ENCODE results near the gene DELE1.
"Not testable (repeated sequence)": the region's sequence is repeated elsewhere in the genome, so short reads cannot be mapped to it uniquely, and the experiment has no call there.

Gene DELE1

DNA sequence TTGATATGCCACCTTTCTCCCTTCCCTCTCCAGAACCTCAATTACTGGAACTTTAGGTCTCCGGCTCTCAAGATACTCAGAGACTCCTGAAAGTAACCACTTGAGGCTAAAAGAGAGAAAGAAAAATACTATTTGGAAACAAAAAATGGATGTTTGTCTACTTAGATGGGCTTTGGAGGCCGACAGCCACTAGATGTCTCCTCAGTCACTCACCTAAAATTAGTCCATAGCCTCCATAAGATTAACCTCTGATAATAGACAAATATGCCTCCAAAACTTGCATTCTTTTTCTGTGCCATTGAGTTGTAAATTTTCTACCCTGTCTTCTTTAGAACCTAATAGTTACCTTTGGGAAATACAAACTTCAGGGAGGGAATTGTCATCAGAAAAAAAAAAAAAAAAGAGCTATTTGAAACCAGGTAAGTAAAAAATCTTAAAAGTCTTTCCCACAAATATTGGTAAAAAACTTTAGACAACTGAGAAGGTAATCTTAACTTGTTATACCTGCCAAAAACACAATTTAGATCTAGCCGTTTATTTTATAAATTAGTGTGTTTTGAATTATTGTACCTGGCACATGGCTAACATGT, 34.3 kb upstream of the DELE1 start:
- DNase-seq (ENCODE audit: low read depth): peak; percentile 18

DNA sequence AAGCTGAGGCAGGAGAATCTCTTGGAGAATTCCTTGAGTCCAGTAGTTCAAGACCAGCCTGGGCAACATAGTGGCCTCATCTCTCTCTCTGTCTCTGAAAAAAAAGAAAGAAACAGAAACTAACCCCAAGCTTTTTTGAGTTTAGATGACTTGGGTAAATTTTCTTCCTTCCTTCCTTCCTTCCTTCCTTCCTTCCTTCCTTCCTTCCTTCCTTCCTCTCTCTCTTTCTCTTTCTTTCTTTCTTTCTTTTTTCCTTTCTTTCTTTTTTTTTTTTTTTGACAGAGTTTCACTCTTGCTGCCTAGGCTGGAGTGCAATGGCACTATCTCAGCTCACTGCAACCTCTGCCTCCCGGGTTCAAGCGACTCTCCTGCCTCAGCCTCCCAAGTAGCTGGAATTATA, 33.2 kb upstream of the DELE1 start:
- DNase-seq (ENCODE audit: low read depth): not testable (repeated sequence)

DNA sequence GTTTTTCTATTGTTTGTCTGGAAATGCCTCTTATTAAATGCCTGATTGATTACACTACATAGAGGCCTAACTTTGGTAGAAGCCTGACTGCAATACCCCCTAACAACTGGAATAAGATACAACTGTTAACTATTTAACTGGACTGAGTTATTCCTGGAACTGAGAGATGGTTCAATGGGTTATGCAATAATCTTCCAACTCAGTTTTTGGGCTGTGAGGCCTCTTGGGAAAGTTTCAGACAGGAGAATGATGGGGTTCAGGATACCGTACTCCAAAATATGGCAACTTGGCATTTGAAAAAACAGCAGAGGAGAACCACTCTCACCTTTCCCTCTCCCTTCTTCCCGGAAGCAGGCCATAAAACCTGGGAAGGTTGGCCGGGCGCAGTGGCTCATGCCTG, 26.2 kb upstream of the DELE1 start:
- DNase-seq (ENCODE audit: low read depth): no peak

DNA sequence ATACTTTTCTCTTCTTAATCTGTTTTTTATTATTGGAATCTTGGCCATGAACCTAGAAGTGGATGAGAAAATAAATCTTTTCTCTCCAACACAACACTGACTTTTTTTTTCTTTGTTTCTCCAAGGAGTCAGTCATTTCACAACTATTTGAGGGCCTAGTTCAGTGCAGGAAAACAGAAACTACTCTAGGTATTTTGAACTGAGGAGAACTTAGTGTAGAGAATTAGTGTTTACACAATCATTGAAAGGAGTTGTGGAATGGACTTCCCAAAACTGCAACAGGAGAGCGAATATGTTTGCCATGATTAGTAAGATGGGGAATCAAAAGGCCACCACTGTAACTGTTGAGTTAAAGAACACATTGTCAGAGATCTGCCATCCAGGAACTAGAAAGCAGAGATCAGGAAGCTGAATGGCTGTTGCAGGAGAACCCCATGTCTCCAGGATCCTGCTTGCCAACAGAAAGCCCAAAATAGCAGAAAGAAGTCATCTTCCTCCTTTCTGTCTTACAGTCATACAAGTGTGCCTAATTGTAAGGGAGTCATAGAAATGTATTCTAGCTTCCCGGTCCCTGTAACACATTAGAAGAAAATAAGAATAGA, 25.1 kb upstream of the DELE1 start:
- DNase-seq (ENCODE audit: low read depth): no peak

DNA sequence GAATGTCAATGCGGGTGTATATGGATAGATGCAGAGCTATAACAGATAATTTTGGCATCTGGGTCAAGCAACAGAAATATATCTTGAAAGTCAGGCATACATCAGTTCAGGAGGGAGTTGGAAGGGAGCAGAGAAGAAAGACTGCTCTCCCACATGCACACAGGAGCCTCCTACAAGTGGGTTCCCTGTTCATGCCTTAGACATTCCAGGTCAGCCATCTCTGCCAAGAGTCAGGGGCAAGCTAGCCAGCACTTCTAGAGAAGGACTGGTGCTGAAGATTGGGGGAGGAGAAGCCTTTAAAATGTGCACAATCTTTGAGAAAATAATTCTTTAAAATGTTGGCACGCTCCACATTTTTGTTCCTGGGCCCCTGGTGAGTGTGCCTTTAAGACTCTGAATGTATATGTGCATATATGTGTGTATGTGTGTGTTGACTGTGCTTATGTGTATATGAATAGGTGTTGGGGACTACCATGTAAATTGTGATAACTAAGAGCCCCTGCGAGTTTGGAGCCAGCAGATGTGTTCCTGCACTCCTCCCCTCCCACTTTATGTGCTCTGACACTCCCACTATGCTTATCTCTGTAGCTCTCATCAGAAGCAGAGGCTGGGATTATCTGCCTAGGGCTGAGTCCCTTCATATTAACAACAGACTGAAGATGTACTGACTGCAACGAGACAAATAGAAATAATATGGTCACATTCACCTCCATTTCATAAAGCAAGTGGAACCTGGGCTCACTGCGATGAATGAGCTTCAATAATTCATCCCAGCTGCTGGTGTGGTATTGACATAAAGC, 21.5 kb upstream of the DELE1 start:
- DNase-seq (ENCODE audit: low read depth): no peak

DNA sequence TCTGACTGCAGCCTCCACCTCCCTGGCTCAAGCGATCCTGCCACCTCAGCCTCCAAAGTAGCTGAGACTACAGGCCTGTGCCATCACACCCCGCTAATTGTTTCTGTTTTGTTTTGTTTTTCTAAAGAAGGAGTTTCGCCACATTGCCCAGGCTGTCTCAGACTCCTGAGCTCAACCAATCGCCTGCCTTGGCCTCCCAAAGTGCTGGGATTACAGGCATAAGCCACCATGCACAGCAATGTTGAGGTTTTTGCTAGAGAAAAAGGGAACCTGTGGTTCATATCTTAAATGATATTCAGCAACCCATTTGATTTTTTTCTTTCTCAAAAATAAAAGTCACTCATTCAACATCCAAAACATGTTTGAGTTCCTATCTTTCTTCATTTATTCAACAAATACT, 20.4 kb upstream of the DELE1 start:
- DNase-seq (ENCODE audit: low read depth): no peak

DNA sequence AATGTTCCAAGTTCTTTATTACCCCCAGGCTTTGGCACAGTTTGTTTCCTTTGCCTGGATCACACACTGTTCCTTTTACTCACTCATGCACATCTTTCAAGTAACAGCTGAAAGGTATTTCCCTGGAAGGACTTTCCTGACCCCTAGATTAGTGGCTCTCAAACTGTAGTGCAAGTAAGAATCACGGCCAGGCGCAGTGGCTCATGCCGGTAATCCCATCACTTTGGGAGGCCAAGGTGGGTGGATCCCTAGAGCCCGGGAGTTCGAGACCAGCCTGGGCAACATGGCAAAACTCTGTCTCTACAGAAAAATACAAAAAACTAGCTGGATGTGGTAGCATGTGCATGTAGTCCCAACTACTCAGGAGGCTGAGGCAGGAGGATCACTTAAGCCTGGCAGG, 19.1 kb upstream of the DELE1 start:
- no peak for DNase-seq (ENCODE audit: low read depth)

DNA sequence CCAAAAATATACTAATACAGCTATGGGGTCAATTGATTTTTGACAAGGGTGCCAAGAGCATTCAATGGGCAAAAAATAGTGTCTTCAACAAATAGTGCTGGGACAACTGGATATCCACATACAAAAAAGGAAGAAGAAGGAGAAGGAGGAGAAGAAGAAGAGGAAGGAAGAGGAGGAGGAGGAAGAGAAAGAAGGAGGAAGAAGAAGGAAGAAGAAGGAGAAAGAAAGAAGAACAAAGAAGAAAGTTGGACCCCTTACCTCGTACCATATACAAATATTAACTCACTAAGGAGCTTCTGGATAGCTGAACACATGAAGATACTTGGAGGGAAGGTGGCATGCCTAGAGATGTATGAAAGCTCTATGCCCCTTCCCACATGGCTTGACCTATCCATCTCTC, 17.2 kb upstream of the DELE1 start:
- no peak for DNase-seq (ENCODE audit: low read depth)

DNA sequence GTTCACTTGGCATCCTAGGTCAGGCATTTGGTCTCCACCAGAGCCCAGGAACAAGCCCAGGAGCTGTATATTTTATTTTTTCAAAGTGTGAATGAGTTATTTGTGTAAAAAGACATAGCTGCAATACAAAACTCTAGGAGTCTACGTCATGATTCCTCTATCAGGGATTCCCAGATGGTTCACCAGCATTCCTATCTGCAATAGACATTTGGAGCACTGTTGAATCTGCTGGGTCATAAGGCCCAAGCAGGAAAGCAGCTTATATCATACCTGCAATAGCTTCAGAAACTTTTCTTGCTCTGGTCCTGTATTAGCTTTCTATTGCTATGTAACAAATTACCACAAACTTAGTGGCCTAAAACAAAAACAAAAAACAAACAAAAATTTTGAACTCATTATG, 16.7 kb upstream of the DELE1 start:
- DNase-seq (ENCODE audit: low read depth): no peak

DNA sequence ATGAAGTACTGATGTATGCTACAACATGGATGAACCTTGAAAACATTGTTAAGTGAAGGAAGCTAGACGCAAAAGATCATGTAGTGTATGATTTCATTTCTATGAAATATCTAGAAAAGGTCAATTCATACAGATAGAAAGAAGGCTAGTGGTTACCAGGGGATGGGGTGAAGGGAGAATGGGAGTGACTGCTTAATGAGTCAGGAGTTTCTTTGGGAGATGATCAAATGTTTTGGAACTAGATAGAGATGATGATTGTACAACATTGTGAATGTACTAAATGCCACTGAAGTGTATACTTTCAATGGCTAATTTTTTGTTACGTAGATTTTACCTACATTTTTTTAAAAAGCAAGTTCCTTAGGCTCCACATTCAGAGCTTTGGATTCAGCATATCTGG, 14.9 kb upstream of the DELE1 start:
- peak; percentile 50 for DNase-seq (ENCODE audit: low read depth)

DNA sequence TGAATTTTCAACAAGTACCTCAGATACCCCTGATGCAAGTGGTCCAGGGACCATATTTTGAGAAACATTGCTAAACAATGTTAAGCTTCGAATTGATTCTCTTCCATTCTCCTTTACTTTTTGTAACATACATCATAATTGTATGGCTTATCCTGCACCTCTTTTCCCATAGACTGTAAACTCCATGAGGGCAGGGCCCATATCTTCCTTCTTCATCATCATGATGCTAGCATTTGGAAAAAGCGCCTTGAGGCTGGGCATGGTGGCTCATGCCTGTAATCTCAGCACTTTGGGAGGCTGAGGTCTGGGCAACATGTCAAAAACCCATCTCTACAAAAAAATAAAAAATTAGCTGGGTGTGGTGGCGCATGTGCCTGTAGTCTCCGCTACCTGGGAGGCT, 14.5 kb upstream of the DELE1 start:
- no peak for DNase-seq (ENCODE audit: low read depth)

DNA sequence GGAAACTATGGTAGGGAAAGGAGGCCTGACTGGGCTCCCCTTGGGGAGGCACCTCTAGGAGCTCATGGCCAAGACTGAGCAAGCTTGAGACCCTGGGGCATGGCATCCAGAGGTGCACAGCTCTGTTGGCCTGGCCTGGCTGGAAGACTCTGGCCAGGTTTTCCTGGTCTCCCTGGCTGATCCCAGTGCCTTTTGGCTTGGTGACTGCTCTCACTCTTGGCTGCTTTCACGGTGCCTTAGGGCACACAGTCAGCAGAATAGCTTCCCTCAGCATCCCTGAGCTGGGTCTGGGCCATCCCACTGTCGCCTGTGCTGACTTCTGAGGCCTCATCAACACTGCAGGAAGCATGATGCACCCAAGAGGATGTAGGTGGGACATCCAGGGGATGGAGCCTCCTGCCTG, 13.4 kb upstream of the DELE1 start:
- no peak for DNase-seq (ENCODE audit: low read depth)

DNA sequence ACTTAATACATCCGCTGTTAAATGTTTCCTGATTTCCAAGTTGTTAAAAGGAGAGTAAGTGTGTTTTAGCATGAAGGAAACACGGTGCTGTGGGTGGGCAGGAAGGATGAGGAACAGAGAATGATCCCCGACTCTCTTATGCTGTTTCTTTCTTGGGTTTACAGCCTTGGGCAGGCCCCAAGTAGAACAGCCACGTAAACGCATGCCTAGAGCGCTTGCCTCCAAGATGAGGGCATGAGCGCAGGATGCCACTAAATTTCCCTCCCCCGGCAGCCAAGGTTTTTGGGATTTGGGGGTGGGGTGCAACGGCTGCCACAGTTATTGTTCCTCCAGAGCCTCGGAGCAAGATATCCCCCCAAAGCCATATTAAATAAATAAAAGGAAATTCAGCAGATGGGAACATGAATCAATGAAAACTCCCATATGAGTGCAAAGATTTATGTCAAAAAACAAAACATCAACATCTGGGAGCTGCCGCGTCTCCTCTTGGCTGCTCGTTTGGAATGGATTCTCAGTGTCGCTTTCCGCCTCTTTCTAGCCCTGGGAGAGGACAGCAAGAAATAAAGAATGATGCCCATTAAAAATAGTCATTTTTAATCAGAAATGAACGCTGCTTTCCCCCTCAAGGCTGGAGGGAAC, 10.0 kb upstream of the DELE1 start:
- DNase-seq (ENCODE audit: low read depth): no peak

DNA sequence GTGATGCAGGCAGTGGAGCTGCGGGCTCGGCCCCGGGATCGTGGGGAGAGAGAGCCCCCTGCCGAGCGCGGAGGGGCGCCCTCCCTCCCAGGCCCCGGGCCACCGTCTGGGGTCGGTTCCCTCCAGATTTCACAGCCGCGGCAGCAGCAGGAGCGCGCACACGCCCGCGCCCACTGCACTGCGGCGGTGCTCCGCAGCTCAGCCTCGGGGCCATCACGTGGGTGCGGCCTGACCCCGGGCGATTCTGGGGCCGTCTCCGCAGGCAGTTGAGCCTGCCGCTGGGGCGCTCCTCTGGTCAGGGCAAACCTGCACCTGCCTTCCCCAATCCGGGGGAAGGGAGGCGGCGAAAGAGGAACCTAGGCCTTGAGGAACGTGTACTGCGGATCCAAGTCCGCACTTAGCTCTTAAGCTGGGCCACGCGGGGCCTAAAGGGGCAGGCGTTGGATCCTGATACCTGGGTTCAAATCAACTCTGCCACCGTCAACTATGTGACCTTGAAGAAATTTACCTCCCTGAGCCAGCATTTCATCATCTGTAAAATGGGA, 9.4 kb upstream of the DELE1 start:
- DNase-seq (ENCODE audit: low read depth): no peak

DNA sequence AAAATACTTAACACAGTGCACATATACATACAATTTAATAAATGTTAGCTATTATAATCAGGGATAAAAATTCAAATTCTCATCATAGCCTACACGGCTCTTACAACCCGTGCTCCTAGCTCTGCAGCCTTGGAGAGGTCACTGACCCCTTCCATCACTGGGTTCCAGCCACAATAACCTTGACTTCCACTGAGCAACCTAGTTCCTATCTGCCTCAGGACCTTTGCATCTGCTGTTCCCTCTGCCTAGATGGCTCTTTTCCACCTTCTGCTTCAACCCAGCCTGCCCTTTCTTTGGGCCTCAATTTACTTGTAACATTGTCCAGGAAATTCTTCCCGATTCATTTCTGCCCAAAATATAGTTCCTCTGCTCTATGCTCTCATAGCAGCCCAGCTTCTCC, 8.9 kb upstream of the DELE1 start:
- no peak for DNase-seq (ENCODE audit: low read depth)

DNA sequence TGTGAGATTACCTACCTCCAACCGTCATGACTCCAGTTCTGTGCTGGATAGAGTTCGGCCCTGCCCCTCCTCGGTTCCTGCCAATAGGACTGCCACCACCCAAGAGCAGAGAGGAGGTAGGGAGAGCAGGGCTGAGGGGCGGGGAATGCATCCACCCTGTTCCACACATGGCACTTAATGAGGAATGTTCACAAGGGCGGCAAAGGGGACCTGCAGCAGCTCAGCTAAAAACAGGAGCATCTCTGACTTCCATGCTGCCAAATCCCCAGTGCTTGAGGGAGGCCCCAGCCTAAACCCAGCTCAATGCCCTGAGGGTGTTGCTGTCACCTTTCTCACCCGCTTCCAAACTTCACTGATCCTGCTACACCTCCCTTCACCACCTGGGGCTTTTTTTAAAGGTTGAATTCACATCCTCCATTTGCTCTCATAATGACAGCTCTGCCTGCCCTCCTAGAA, 7.8 kb upstream of the DELE1 start:
- DNase-seq (ENCODE audit: low read depth): no peak

DNA sequence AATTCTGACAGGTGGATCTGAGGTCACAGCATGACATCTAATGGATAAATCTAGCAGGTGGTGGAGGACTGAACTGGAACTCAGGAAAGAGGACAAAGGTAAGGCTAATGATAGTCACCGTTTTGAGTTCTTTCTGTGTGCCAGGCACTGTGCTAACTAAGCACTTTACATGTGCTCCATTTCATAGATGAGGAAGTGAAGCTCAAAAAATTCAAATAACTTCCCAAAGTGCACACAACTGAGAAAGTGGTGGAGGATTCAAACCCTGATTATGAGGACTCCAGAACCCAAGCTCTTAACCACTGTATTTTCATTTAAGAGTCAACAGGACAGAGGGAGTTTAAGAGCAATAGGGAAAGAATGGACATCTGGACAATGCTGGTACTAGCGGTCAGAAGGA, 7.1 kb upstream of the DELE1 start:
- DNase-seq (ENCODE audit: low read depth): no peak

DNA sequence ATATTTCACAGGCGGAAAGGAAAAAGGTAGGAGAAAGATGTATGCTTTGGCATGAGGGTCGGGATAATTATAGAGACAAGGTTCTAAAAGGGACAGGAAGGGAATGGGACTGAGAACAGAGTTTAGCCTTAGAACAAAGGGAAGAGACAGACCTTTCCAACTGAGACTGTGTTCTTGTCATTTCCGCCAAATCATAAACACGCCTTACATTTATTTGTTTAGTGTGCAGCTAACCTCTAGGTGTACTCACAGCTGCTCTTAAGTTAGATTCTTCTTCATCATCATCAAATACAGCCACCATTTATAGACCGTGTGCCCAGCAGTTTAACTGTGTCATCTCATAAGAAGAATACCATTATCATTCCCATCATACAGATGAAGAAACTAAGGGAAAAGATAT, 5.9 kb upstream of the DELE1 start:
- DNase-seq (ENCODE audit: low read depth): no peak

DNA sequence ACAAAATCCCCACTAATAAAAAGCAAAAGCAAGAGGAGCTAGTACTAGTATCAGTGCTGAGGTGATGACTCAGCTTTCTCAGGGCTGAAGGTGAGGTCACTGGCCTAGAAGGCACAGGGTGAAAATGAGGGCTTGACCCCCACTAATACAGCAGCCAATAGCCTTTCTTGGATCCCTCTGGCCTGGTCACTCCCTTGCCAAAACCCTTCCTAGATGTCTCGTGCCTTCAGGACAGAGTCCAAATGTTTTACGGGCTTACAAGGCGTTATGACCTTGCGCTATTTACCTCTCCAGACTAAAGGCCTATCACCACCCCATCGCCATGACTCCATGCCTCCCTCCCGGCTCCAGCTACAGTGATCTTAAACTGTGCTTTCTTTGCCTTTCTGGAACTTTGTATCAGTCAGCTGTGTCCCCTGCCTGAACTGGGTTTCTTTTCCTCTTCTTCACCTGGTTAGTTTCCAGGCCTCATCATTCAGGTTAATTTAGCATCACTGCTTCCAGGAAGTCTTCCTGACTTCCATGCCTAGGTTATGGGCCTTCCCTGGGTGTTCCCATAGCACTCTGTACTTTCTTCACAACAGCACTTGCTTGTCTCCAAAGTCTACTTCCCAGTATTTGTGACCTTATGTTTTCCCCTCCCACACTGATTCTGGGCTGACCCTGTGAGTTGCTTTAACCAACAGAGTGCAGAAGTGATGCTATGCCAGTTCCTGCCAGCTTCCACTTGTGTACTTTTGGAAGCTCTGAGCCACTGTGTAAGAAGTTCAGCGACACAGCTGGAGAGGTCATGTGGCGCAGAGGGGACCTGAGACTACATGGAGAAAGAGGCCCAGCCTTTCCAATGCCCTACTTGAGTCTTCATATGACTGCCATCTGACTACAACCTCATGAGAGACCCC, 4.2 kb upstream of the DELE1 start:
- DNase-seq (ENCODE audit: low read depth): no peak

DNA sequence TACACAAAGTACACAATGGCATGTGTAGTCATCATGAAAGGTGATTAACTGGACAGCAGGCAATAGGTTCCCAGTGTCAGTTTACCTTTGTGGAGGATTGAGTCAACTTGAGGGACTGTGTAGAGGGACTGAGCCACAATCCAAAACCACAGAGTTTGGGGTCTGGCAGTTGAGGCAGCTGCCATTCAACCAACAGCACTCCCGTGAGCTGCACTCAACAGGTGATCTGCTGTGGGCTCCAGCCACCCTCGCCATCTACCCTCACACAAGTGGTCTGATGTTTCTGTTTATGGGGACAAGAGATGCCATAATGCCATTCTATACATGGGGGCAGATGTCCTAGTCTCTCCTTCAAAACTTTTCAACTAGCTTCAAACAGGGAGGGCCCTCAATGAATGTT, 2.9 kb upstream of the DELE1 start:
- DNase-seq (ENCODE audit: low read depth): no peak

DNA sequence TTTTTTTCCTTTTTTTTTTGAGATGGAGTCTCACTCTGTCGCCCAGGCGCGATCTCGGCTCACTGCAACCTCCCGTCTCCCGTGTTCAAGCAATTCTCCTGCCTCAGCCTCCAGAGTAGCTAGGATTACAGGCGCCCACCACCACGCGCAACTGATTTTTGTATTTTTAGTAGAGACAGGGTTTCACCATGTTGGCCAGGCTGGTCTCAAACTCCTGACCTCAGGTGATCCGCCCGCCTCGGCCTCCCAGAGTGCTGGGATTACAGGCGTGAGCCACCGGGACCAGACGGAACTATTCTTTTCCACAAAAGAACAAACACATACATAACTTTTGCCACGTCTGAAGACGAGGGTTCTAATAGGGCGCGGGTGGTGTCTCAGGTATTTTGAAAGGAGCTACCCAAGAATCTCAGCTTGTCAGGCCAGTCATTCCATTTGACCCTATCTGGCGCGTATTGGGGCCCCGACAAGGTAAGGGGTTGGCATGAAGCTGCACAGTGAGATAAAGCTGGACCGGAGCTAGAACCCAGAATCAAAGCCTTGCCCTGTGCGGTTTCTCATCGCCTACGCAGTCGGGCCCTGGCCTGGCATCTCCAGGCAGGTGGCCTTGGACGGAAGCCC, 734 bp upstream of the DELE1 start:
- DNase-seq (ENCODE audit: low read depth): not testable (repeated sequence)
